Measurements from ENCODE around the gene ARFGAP2.
"Not testable (repeated sequence)": the region's sequence is repeated elsewhere in the genome, so short reads cannot be mapped to it uniquely, and the experiment has no call there.

ARFGAP2 gene

DNA sequence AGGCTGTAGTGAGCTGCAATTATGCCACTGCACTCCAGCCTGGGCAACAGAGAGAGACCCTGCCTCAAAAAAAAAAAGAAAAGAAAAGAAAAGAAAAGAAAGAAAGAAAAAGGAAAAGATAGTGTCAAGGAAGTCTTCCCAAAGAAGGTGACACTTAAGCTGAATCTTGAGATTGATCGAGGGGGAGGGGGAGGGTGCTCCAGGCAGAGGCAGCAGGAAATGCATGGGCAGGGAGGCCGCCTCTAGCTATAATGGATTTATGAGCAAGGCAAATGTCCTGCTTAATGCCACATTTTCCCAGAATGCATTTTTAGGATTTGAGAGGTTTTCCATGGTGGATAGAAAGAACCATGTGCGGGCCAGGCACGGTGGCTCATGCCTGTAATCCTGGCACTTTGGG is 24.3 kb upstream of the ARFGAP2 start:
- no peak overlapping the region for H3K27ac ChIP-seq (ENCODE audit: extremely low read depth, low read depth, low read length)
- H3K36me3 ChIP-seq (ENCODE audit: control insufficient read depth in 2 of 2, insufficient read depth in 1 of 2, low read length in 2 of 2): no peaks in the 10 kb centered on the region
- ChIA-PET POLR2A (interaction anchor here (1.1 kb wide), 1 partner anchor 13 kb away, joined by 4 read pairs; no protein-coding TSS in a partner anchor), CTCF (no interaction called here)
- H3K4me3 ChIP-seq (ENCODE audit: low read depth, low read length): no peak overlapping the region
- TF ChIP-seq ZNF677 (tag by site-specific recombination; IDR thresholded peaks at IDR 0.05) (no peak), ZBTB48 (tag by site-specific recombination; IDR thresholded peaks at IDR 0.05) (no peak), ZNF529 (tag by site-specific recombination; IDR thresholded peaks at IDR 0.05; ENCODE audit: insufficient replicate concordance) (no peak), ZFP3 (tag by site-specific recombination; IDR thresholded peaks at IDR 0.05; ENCODE audit: low read depth) (no peak), ATF2 (tag by site-specific recombination; IDR thresholded peaks at IDR 0.05; ENCODE audit: low read depth) (no peak), ZNF366 (tag by site-specific recombination; conservative IDR thresholded peaks at IDR 0.05) (no peak), ZNF16 (tag by site-specific recombination; IDR thresholded peaks at IDR 0.05; ENCODE audit: low read depth) (no peak), ZNF19 (tag by site-specific recombination; IDR thresholded peaks at IDR 0.05; ENCODE audit: low read depth) (no peak), ZNF292 (tag by site-specific recombination; IDR thresholded peaks at IDR 0.05; ENCODE audit: borderline replicate concordance, low read depth) (no peak), ZNF423 (tag by site-specific recombination; IDR thresholded peaks at IDR 0.05) (no peak), ZNF248 (tag by site-specific recombination; IDR thresholded peaks at IDR 0.05) (no peak), BCL11A (tag by site-specific recombination; IDR thresholded peaks at IDR 0.05; ENCODE audit: low read depth) (no peak)
- no peaks in the 10 kb centered on the region for H3K9me3 ChIP-seq (ENCODE audit: control insufficient read depth, insufficient read depth, low read depth, low read length)
- H3K4me1 ChIP-seq (ENCODE audit: control insufficient read depth, insufficient read depth, low read length): no peaks in the 10 kb centered on the region

DNA sequence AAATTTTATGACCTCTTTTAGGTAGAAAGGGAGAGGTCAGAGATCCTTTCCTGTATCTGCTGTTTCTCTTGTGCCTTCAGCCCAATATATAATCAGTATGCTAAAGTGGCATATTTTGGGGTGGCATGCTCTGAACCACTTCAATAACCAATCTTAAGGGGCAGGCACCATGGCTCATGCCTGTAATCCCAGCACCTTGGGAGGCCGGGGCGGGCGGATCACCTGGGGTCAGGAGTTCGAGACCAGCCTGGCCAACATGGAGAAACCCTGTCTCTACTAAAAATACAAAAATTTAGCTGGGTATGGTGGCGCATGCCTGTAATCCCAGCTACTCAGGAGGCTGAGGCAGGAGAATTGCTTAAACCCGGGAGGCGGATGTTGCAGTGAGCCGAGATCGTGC is 21.5 kb upstream of the ARFGAP2 start:
- H3K9me3 ChIP-seq (ENCODE audit: control insufficient read depth, insufficient read depth, low read depth, low read length); H3K4me1 ChIP-seq (ENCODE audit: control insufficient read depth, insufficient read depth, low read length); H3K27ac ChIP-seq (ENCODE audit: extremely low read depth, low read depth, low read length); CTCF ChIA-PET; H3K36me3 ChIP-seq (ENCODE audit: control insufficient read depth in 2 of 2, insufficient read depth in 1 of 2, low read length in 2 of 2); POLR2A ChIA-PET; H3K4me3 ChIP-seq (ENCODE audit: low read depth, low read length): not testable (repeated sequence)

- TF ChIP-seq TRIM28 (IDR thresholded peaks at IDR 0.05; ENCODE audit: borderline replicate concordance, low read length): no peak
- no peak for TF ChIP-seq ZNF843 (tag by site-specific recombination; IDR thresholded peaks at IDR 0.05)
- TF ChIP-seq ZNF596 (tag by site-specific recombination; IDR thresholded peaks at IDR 0.05): no peak
- TF ChIP-seq ZNF518A (tag by site-specific recombination; conservative IDR thresholded peaks at IDR 0.05; ENCODE audit: low read depth): no peak
- no peak for TF ChIP-seq ZNF211 (tag by site-specific recombination; IDR thresholded peaks at IDR 0.05; ENCODE audit: low read depth)
- TF ChIP-seq ZNF426 (tag by site-specific recombination; IDR thresholded peaks at IDR 0.05): no peak
- TF ChIP-seq, protein P1, sequence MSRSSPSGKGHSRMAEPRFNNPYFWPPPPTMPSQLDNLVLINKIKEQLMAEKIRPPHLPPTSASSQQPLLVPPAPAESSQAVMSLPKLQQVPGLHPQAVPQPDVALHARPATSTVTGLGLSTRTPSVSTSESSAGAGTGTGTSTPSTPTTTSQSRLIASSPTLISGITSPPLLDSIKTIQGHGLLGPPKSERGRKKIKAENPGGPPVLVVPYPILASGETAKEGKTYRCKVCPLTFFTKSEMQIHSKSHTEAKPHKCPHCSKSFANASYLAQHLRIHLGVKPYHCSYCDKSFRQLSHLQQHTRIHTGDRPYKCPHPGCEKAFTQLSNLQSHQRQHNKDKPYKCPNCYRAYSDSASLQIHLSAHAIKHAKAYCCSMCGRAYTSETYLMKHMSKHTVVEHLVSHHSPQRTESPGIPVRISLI (tag by site-specific recombination; IDR thresholded peaks at IDR 0.05): peak; percentile 9; the same call in 1 of the 2 replicates
- no peak for TF ChIP-seq ZNF76 (tag by site-specific recombination; IDR thresholded peaks at IDR 0.05; ENCODE audit: borderline replicate concordance, low read depth)
- CTCF ChIA-PET: interaction anchor here (1.4 kb wide), 1 partner anchor 11 kb away, joined by 5 read pairs; no protein-coding TSS in a partner anchor
- POLR2A ChIA-PET: interaction anchor here (0.6 to 1.9 kb wide), 2 partner anchors 12 to 23 kb away, joined by 3 to 10 read pairs; partner anchors contain the start of gene DDB2
These were observed 15.4 kb upstream of the ARFGAP2 start for GRCh38 chr11:47192111-47192510.

GRCh38 chr11:47191137-47191536 is 14.5 kb upstream of the ARFGAP2 start:
- CTCF ChIA-PET: interaction anchor here (0.7 kb wide), 1 partner anchor 20 kb away, joined by 3 read pairs; no protein-coding TSS in a partner anchor
- not testable (repeated sequence) for H3K36me3 ChIP-seq (ENCODE audit: control insufficient read depth in 2 of 2, insufficient read depth in 1 of 2, low read length in 2 of 2); H3K4me3 ChIP-seq (ENCODE audit: low read depth, low read length); H3K4me1 ChIP-seq (ENCODE audit: control insufficient read depth, insufficient read depth, low read length); H3K27ac ChIP-seq (ENCODE audit: extremely low read depth, low read depth, low read length); H3K9me3 ChIP-seq (ENCODE audit: control insufficient read depth, insufficient read depth, low read depth, low read length)
- POLR2A ChIA-PET: interaction anchor here (1.9 kb wide), 1 partner anchor 24 kb away, joined by 10 read pairs; the partner anchor contains the start of gene DDB2

More at GRCh38 chr11:47192111-47192510, 15.4 kb upstream of the ARFGAP2 start:
- Histone ChIP-seq H3K27ac (ENCODE audit: extremely low read depth, low read depth, low read length) (no peak overlapping the region), H3K9me3 (ENCODE audit: control insufficient read depth, insufficient read depth, low read depth, low read length) (no peaks in the 10 kb centered on the region), H3K4me3 (ENCODE audit: low read depth, low read length) (no peak overlapping the region), H3K4me1 (ENCODE audit: control insufficient read depth, insufficient read depth, low read length) (peaks cover 9% of the 10 kb centered on the region), H3K36me3 (ENCODE audit: control insufficient read depth in 2 of 2, insufficient read depth in 1 of 2, low read length in 2 of 2) (no peaks in the 10 kb centered on the region)

Measured in HEK293 (cell line).